ENCODE results near the gene NAA35.
"Not testable (repeated sequence)": the region's sequence is repeated elsewhere in the genome, so short reads cannot be mapped to it uniquely, and the experiment has no call there.

The NAA35 gene

DNA sequence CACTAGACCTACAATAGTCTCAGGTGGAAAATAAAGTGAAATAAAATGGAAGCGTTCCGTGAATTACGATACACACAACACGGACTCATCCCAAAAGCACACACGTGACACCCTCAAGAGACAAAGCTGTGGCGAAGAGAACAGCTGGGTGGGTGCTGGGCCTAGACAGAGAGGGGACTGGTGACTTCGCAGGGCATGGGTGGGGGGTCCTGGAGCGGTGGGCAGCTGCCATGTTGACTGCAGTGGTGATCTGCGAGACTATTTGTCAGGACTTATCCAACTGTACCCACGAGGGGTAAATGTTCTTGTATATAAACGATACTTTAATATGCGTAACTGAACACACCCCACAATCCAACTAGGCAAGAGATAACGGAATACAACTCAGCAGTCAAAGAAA, 106.4 kb downstream of the NAA35 start:
- DNase-seq (ENCODE audit: extremely low spot score): no peak
- POLR2A ChIA-PET: no interaction called here
- CTCF ChIA-PET: interaction anchor here (1.5 kb wide), 1 partner anchor 12 kb away, joined by 3 read pairs; no protein-coding TSS in a partner anchor
- TF ChIP-seq, protein P1, sequence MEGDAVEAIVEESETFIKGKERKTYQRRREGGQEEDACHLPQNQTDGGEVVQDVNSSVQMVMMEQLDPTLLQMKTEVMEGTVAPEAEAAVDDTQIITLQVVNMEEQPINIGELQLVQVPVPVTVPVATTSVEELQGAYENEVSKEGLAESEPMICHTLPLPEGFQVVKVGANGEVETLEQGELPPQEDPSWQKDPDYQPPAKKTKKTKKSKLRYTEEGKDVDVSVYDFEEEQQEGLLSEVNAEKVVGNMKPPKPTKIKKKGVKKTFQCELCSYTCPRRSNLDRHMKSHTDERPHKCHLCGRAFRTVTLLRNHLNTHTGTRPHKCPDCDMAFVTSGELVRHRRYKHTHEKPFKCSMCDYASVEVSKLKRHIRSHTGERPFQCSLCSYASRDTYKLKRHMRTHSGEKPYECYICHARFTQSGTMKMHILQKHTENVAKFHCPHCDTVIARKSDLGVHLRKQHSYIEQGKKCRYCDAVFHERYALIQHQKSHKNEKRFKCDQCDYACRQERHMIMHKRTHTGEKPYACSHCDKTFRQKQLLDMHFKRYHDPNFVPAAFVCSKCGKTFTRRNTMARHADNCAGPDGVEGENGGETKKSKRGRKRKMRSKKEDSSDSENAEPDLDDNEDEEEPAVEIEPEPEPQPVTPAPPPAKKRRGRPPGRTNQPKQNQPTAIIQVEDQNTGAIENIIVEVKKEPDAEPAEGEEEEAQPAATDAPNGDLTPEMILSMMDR (IDR thresholded peaks at IDR 0.05; ENCODE audit: control extremely low read depth, extremely low read depth, low read depth, missing control alignments): no peak

DNA sequence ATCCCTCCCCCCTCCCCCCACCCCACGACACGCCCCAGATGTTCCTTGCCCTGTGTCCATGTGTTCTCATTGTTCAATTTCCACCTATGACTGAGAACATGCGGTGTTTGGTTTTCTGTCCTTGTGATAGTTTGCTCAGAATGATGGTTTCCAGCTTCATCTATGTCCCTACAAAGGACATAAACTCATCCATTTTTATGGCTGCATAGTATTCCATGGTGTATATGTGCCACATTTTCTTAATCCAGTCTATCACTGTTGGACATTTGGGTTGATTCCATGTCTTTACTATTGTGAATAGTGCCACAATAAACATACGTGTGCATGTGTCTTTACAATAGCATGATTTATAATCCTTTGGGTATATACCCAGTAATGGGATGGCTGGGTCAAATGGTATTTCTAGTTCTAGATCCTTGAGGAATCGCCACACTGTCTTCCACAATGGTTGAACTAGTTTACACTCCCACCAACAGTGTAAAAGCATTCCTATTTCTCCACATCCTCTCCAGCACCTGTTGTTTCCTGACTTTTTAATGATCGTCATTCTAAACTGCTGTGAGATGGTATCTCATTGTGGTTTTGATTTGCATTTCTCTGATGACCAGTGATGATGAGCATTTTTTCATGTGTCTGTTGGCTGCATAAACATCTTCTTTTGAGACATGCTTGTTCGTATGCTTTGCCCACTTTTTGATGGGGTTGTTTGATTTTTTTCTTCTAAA, 107.2 kb downstream of the NAA35 start:
- DNase-seq (ENCODE audit: extremely low spot score); POLR2A ChIA-PET: not testable (repeated sequence)
- CTCF ChIA-PET: interaction anchor here (1.2 kb wide), 1 partner anchor 27 kb away, joined by 3 read pairs; no protein-coding TSS in a partner anchor

DNA sequence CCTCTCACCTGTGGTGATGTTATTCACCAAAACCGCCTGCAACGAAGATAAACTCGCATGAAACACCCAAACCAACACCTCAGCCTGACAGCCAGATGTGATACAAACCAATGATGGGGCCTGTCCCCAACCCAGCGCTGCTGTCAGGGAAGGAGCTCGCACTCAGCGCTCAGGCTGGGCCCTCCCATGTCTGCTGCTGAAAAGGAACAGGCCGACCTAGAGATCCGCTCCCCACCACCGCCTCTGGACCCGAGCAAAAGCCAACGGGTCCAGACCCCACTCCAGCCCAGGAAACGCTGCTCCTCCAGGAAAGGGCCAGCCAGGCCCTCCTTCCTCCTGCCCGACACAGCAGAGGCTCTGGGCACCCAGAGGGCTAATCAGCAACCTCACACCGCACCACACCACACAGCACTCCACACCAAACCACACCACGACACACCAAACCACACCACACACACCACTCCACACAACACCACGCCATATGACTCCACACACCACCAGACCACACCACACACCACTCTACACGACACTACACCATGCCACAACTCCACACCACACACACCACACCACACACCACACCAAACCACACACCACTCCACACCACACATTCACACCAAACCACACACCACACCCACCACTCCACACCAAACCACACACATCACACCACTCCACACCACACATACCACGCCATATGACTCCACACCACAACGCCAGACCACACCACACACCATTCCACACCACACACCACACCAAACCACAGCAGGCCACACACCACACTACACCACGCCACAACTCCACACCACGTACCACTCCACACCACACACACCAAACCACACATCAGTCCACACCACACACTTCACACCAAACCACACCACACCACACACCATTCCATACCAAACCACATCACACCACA, 111.9 kb downstream of the NAA35 start:
- no peak for DNase-seq (ENCODE audit: extremely low spot score)
- TF ChIP-seq, protein P1 (IDR thresholded peaks at IDR 0.05; ENCODE audit: control extremely low read depth, extremely low read depth, low read depth, missing control alignments): no peak
- POLR2A ChIA-PET: no interaction called here
- CTCF ChIA-PET: no interaction called here

DNA sequence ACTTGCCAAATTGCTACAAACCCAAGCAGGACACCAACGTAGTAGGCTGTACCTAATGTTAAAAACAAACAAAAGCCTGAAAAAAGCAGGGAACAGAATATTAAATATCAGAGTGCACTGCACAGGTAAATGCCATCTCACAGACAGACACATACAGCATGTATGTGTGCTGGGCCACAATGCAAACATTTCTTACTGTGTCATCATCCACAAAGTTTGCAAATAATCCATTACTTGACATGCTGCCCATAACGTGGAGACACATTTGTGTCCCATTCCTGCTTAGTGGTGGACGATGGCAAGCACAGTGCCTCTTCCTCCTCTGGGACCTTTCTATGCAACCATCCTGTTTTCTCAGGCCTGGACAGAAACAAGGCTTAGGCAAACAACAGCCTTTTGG, 113.7 kb downstream of the NAA35 start:
- no peak for DNase-seq (ENCODE audit: extremely low spot score)
- ChIA-PET POLR2A (no interaction called here), CTCF (interaction anchor here (1.1 kb wide), 1 partner anchor 20 kb away, joined by 3 read pairs; no protein-coding TSS in a partner anchor)
- TF ChIP-seq, protein P1 (IDR thresholded peaks at IDR 0.05; ENCODE audit: control extremely low read depth, extremely low read depth, low read depth, missing control alignments): no peak

DNA sequence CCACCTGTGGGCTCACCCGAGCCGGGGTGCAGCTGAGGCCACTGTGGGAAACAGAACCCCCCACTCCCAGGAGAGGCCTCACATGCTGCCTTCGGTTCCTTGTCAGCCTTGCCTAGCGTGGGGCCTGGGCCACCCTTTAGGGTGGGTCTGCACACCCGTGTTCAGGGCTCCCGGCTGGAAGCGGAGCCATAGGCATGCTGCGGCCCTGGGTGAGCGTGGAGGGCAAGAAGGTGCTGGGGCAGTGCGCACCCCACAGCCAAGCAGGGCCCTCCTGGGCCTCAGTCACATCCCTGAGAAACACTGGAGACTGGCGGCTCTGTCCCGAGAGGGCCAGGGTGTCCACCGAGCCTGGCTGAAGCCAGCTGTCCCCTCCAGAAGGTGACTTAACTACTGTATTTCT, 116.5 kb downstream of the NAA35 start:
- TF ChIP-seq, protein P1 (IDR thresholded peaks at IDR 0.05; ENCODE audit: control extremely low read depth, extremely low read depth, low read depth, missing control alignments): no peak
- DNase-seq (ENCODE audit: extremely low spot score): no peak
- POLR2A ChIA-PET: no interaction called here
- CTCF ChIA-PET: interaction anchor here (0.8 to 1.8 kb wide), 5 partner anchors 18 to 43 kb away, joined by 3 to 4 read pairs (median 4); no protein-coding TSS in a partner anchor

DNA sequence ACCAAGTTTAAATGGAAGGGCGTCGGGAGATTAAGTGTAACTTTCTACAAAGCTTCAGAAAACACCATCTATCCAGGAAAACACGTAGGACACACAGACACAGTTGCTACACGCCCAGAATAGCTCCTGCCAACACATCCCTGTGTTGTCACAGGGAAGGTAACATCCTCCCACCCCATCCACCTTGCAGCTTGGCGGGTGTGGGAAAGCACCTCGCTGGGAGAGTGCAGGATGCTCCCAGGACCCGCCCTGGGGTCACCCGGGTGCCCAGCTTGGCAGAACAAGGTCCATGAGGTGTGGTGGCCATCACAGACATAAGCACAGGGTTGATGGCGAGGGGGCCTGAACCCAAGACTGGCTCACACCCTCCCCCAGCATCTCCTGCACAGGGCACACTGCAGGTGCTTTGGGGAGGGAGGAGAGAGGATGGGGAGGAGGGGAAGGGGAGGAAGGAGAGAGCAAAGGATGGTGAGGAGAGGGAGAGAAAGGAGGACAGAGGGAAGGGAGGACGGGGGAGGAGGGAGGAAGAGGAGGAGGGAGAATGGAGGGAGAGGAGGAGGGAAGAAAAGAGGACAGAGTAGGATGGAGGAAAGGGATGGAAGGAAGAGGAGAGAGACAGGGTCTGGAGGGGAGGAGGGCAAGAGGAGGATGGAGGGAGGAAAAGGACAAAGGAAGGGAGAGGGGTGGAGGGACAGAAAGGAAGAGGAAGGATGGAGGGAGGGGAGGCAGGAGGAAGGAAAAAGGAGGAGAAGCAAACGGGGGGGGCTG, 121.2 kb downstream of the NAA35 start:
- TF ChIP-seq, protein P1 (IDR thresholded peaks at IDR 0.05; ENCODE audit: control extremely low read depth, extremely low read depth, low read depth, missing control alignments): no peak
- ChIA-PET POLR2A (no interaction called here), CTCF (interaction anchor here (0.7 to 1.6 kb wide), 4 partner anchors 8 to 21 kb away, joined by 3 to 4 read pairs (median 3); no protein-coding TSS in a partner anchor)
- no peak for DNase-seq (ENCODE audit: extremely low spot score)
